ENCODE results near the gene PDE6C. TPM values are rescaled to one million over a fixed set of nuclear protein-coding genes. Genes with fewer than 3 reads are reported as not detected.

The PDE6C gene
- total and polyA plus RNA-seq, 2 of the 8 experiments (the other 6 are each of a cell fraction or from before 2014, with no cell fraction given): not detected

- FAIRE-seq: no peak
- no peak overlapping the region for H2BK12ac ChIP-seq (ENCODE audit: low read depth, low read length)
- no peaks in the 10 kb centered on the region for H3K36me3 ChIP-seq (ENCODE audit: control insufficient read depth in 2 of 4, insufficient read depth in 4 of 4, low read length in 3 of 4)
- no peak overlapping the region for H3K14ac ChIP-seq (ENCODE audit: insufficient read length)
- H3K56ac ChIP-seq (replicated peaks; ENCODE audit: insufficient read length, low read depth, low read length): no peak overlapping the region
- H3K27me3 ChIP-seq (replicated peaks in 1 of 4; ENCODE audit: control insufficient read depth in 3 of 4, extremely low read depth in 1 of 4, insufficient read depth in 3 of 4, low read length in 3 of 4): peaks cover 27 to 45% (median 35%) of the 10 kb centered on the region in 4 experiments
- no peak overlapping the region; the same call in 1 of the 2 replicates for H4K8ac ChIP-seq (ENCODE audit: extremely low read depth, insufficient read depth, low read length)
- H2AFZ ChIP-seq (ENCODE audit: low read length): peak overlapping the region; percentile 74; the same call in 1 of the 2 replicates
- H4K20me1 ChIP-seq (replicated peaks in 1 of 2; ENCODE audit: control insufficient read depth in 1 of 2, insufficient read depth in 2 of 2, low read length in 2 of 2): no peaks in the 10 kb centered on the region
- 29% methylated on average over 20 of the region's 60 CpGs; no CpG with 5 or more reads in 1 of the 2 experiments for WGBS, 2 experiments (ENCODE audit: extremely low coverage in 1 of 2, insufficient coverage in 1 of 2, insufficient read length in 1 of 2, insufficient replicate concordance in 2 of 2, low coverage in 1 of 2, low lambda C conversion rate in 2 of 2, missing lambda C conversion rate in 1 of 2)
- no peak overlapping the region for H3K9ac ChIP-seq (replicated peaks in 1 of 4; ENCODE audit: extremely low read depth in 1 of 4, low read depth in 3 of 4, low read length in 3 of 4)
- peaks cover 7% of the 10 kb centered on the region; the same call in 1 of the 2 replicates for H3K23me2 ChIP-seq (ENCODE audit: low read depth, low read length)
- H3K4me3 ChIP-seq (ENCODE audit: extremely low read depth in 1 of 4, insufficient read depth in 2 of 4, low read depth in 3 of 4, low read length in 4 of 4): peak overlapping the region; percentile 26 to 60 (median 38)
- H3K18ac ChIP-seq (ENCODE audit: extremely low read depth, low read length): no peak overlapping the region
- no peak overlapping the region for H4K5ac ChIP-seq (ENCODE audit: insufficient read length, low read depth, low read length)
- peak overlapping the region; percentile 70 to 80 for H3K4me2 ChIP-seq (ENCODE audit: insufficient read depth in 1 of 2, low read depth in 2 of 2, low read length in 2 of 2)
- DNase-seq (ENCODE audit: low read depth in 1 of 2, low spot score in 2 of 2): peak in 1 of 2 experiments; percentile 62
- H3K23ac ChIP-seq (ENCODE audit: insufficient read length): no peak overlapping the region
- H3K79me2 ChIP-seq (ENCODE audit: control insufficient read depth in 1 of 2, insufficient read depth in 2 of 2, low read length in 2 of 2): no peaks in the 10 kb centered on the region
- no peaks in the 10 kb centered on the region; the same call in 1 of the 2 replicates for H3K79me1 ChIP-seq (ENCODE audit: low read depth, low read length)
- no peak overlapping the region for H2BK120ac ChIP-seq (replicated peaks; ENCODE audit: low read depth, low read length)
- POLR2A ChIA-PET (ENCODE audit: partially characterized antibody): interaction anchor here (0.9 kb wide), 1 partner anchor 10 kb away, joined by 3 read pairs; no protein-coding TSS in a partner anchor
- H3K4me1 ChIP-seq (replicated peaks in 1 of 4; ENCODE audit: control insufficient read depth in 3 of 4, insufficient read depth in 4 of 4, low read length in 3 of 4): peaks cover 0 to 6% (median under 1%) of the 10 kb centered on the region in 4 experiments; a peak in 4 of 7 replicates
- CTCF ChIA-PET (ENCODE audit: partially characterized antibody): interaction anchor here (1.0 to 1.7 kb wide), 4 partner anchors 45 to 145 kb away, joined by 3 to 11 read pairs (median 4); no protein-coding TSS in a partner anchor
- no peak overlapping the region for H2AK5ac ChIP-seq (ENCODE audit: low read depth, low read length)
- no peak overlapping the region for H2BK5ac ChIP-seq (ENCODE audit: low read depth, low read length)
- H3K4ac ChIP-seq (replicated peaks; ENCODE audit: insufficient read length, low read depth, low read length): no peak overlapping the region
- H3K27ac ChIP-seq (ENCODE audit: low read depth, low read length): no peak overlapping the region
- no peak overlapping the region for H2BK20ac ChIP-seq (ENCODE audit: low read length)
- H4K91ac ChIP-seq (replicated peaks; ENCODE audit: insufficient read length, low read length): no peak overlapping the region
- peak overlapping the region; percentile 74; the same call in 1 of the 2 replicates for H2BK15ac ChIP-seq (ENCODE audit: low read length)
- no peaks in the 10 kb centered on the region for H3K9me3 ChIP-seq (ENCODE audit: insufficient read depth in 2 of 2, low read depth in 1 of 2, low read length in 1 of 2)
- no peak for TF ChIP-seq YY1 (IDR thresholded peaks at IDR 0.05; ENCODE audit: low read depth, low read length)
- no peak for TF ChIP-seq GABPA (IDR thresholded peaks at IDR 0.05; ENCODE audit: borderline replicate concordance, insufficient read depth, low read length)
- TF ChIP-seq SIRT6 (IDR thresholded peaks at IDR 0.05; ENCODE audit: low read length): no peak
- no peak for TF ChIP-seq ATF3 (IDR thresholded peaks at IDR 0.05; ENCODE audit: insufficient read depth, low read depth, low read length)
- TF ChIP-seq BCL11A (IDR thresholded peaks at IDR 0.05; ENCODE audit: low read depth in 2 of 2, low read length in 2 of 2): no peak
These were observed 11.7 kb upstream of the PDE6C start for GRCh38 chr10:93600446-93601145.

All from H1 (cell line).